OCI-LY1 (cell line): ENCODE results near the gene HINT2.

Source experiments
- H2AFZ ChIP-seq: fragments of 200-600 bp; sonication (generic), shearing (Covaris generic); 2 replicates; pipeline ENCODE4 v1.6.0; 2014; ENCODE audit warnings: antibody characterized with exemption, mild to moderate bottlenecking, low read length
- H3F3A ChIP-seq: fragments of 200-600 bp; sonication (generic), shearing (Covaris generic); 2 replicates; pipeline ENCODE4 v1.6.0; 2014; ENCODE audit warnings: mild to moderate bottlenecking, antibody characterized with exemption, low read length, moderate library complexity; ENCODE audit not compliant: insufficient read depth
- H3K27ac ChIP-seq: fragments of 200-600 bp; sonication (generic); 2 replicates; pipeline ENCODE4 v1.5.1; 2014; ENCODE audit warnings: low read length, mixed run types, mild to moderate bottlenecking, low read depth; ENCODE audit not compliant: poor library complexity, severe bottlenecking
- H3K27me3 ChIP-seq: fragments of 200-600 bp; sonication (generic); 2 replicates; pipeline ENCODE4 v1.6.0; 2014; ENCODE audit warnings: antibody characterized with exemption, mild to moderate bottlenecking, low read length, moderate library complexity; ENCODE audit not compliant: insufficient read depth
- H3K36me3 ChIP-seq: fragments of 200-600 bp; sonication (generic); 2 replicates; pipeline ENCODE4 v1.6.1; 2014; ENCODE audit warnings: mild to moderate bottlenecking, antibody characterized with exemption, low read length, moderate library complexity, mixed read lengths; ENCODE audit not compliant: insufficient read depth
- H3K4me1 ChIP-seq: fragments of 200-600 bp; sonication (generic); 2 replicates; pipeline ENCODE4 v1.5.1; 2014; ENCODE audit warnings: mild to moderate bottlenecking, low read length, moderate library complexity; ENCODE audit not compliant: insufficient read depth, severe bottlenecking
- H3K4me2 ChIP-seq: fragments of 200-600 bp; sonication (generic), shearing (Covaris generic); 2 replicates; pipeline ENCODE4 v1.6.1; 2014; ENCODE audit warnings: low read length
- H3K4me3 ChIP-seq: fragments of 200-600 bp; sonication (generic); 2 replicates; pipeline ENCODE4 v1.5.1; 2014; ENCODE audit warnings: low read length, low read depth, mild to moderate bottlenecking, mixed read lengths; ENCODE audit not compliant: poor library complexity, severe bottlenecking
- H3K79me2 ChIP-seq: fragments of 200-600 bp; shearing (Covaris generic); 2 replicates; pipeline ENCODE4 v1.6.1; 2016; ENCODE audit warnings: mixed run types, low read length, mixed read lengths; ENCODE audit not compliant: insufficient read depth
- H3K9ac ChIP-seq: fragments of 200-600 bp; sonication (generic), shearing (Covaris generic); 2 replicates; pipeline ENCODE4 v1.6.1; 2014; ENCODE audit warnings: mild to moderate bottlenecking, low read length, mixed read lengths
- H3K9me2 ChIP-seq: fragments of 200-600 bp; sonication (generic), shearing (Covaris generic); 2 replicates; pipeline ENCODE4 v1.6.1; 2014; ENCODE audit warnings: low read depth, mild to moderate bottlenecking, low read length, mixed read lengths
- H3K9me3 ChIP-seq: fragments of 200-600 bp; shearing (Covaris generic); 2 replicates; pipeline ENCODE4 v1.6.1; 2014; ENCODE audit warnings: low read length, mixed read lengths
- H4K20me1 ChIP-seq: fragments of 200-600 bp; sonication (generic), shearing (Covaris generic); 2 replicates; pipeline ENCODE4 v1.6.0; 2016; ENCODE audit warnings: mild to moderate bottlenecking, low read length; ENCODE audit not compliant: insufficient read depth
- EZH2 ChIP-seq: fragments of 200-600 bp; sonication (generic), shearing (Covaris generic); IDR thresholded peaks from 2 replicates; pipeline ENCODE4 v1.8.0; 2017; ENCODE audit warnings: borderline replicate concordance, mixed run types, mild to moderate bottlenecking, antibody characterized with exemption, low read length, moderate library complexity, mixed read lengths
- TF ChIP-seq, protein P1 (sequence below): fragments of 200-600 bp; sonication (generic), shearing (Covaris generic); IDR thresholded peaks from 2 replicates; pipeline ENCODE4 v1.5.1; 2017; ENCODE audit warnings: mild to moderate bottlenecking, antibody characterized with exemption, low read length, moderate library complexity, mixed read lengths

Gene HINT2

DNA sequence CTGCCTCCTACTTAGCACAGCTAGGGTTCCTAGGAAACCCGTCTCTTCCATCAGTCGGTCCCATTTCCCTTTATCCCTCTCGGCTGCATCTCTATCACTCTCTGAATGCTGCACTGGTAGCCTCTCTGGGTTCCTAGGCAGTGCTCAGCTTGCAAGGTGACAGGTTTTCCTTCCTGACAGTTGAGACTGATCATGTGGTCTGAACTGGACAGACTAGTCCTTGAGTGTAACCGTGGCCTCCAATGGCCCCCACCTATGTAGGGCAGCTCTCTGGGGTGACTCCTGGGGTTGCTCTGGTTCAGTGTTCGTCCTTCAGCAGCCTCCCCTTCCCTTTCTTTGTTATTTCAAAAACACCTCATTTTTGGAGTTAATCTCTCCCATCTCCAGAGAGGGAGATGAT lies 18.0 kb upstream of the HINT2 start:
- Histone ChIP-seq H3K4me1 (peaks cover 32% of the 10 kb centered on the region), H3K36me3 (no peaks in the 10 kb centered on the region), H3K4me3 (no peak overlapping the region), H3K27ac (no peak overlapping the region), H3K27me3 (no peaks in the 10 kb centered on the region), H2AFZ (no peak overlapping the region), H3K9me2 (no peaks in the 10 kb centered on the region), H3K79me2 (no peaks in the 10 kb centered on the region), H3K4me2 (no peak overlapping the region), H3F3A (no peaks in the 10 kb centered on the region), H4K20me1 (no peaks in the 10 kb centered on the region), H3K9me3 (no peaks in the 10 kb centered on the region), H3K9ac (no peak overlapping the region)
- TF ChIP-seq EZH2, result no peak
- TF ChIP-seq, protein P1, sequence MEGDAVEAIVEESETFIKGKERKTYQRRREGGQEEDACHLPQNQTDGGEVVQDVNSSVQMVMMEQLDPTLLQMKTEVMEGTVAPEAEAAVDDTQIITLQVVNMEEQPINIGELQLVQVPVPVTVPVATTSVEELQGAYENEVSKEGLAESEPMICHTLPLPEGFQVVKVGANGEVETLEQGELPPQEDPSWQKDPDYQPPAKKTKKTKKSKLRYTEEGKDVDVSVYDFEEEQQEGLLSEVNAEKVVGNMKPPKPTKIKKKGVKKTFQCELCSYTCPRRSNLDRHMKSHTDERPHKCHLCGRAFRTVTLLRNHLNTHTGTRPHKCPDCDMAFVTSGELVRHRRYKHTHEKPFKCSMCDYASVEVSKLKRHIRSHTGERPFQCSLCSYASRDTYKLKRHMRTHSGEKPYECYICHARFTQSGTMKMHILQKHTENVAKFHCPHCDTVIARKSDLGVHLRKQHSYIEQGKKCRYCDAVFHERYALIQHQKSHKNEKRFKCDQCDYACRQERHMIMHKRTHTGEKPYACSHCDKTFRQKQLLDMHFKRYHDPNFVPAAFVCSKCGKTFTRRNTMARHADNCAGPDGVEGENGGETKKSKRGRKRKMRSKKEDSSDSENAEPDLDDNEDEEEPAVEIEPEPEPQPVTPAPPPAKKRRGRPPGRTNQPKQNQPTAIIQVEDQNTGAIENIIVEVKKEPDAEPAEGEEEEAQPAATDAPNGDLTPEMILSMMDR, result no peak

DNA sequence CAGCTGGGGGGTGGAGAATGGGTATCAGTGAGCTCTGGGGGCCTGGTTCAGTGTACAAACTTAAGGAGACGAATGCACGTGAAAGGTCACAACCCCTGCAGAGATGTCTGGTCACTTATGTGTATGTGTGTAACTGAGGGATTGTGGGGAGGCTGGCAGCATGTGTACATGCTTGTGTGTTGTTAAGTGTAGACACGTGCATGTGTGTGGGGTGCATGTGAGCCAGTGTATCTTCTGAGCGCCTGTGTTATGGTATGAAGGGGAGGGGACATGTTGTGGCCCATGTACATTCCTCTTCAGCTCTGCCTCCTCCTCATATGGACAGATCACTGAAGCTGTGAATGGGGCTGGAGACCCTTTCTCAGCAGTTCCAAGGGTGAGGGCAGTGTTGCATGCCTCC lies 16.2 kb upstream of the HINT2 start:
- no peaks in the 10 kb centered on the region for H3K36me3 ChIP-seq
- H3K9me2 ChIP-seq, result no peaks in the 10 kb centered on the region
- no peak overlapping the region for H3K27ac ChIP-seq
- H3K4me1 ChIP-seq, result peaks cover 32% of the 10 kb centered on the region
- H3K9ac ChIP-seq, result no peak overlapping the region
- no peaks in the 10 kb centered on the region for H3K27me3 ChIP-seq
- H3F3A ChIP-seq, result no peaks in the 10 kb centered on the region
- TF ChIP-seq, protein P1, result no peak
- TF ChIP-seq EZH2, result no peak
- H2AFZ ChIP-seq, result no peak overlapping the region
- no peak overlapping the region for H3K4me2 ChIP-seq
- no peaks in the 10 kb centered on the region for H3K79me2 ChIP-seq
- H4K20me1 ChIP-seq, result no peaks in the 10 kb centered on the region
- H3K9me3 ChIP-seq, result no peaks in the 10 kb centered on the region
- H3K4me3 ChIP-seq, result no peak overlapping the region

GRCh38 chr9:35829764-35830096 lies 14.9 kb upstream of the HINT2 start:
- Histone ChIP-seq H3K27ac (no peak overlapping the region), H3K4me3 (peak overlapping the region; percentile 75), H2AFZ (no peak overlapping the region), H3K79me2 (no peaks in the 10 kb centered on the region), H3K9ac (peak overlapping the region; percentile 59), H3K27me3 (no peaks in the 10 kb centered on the region), H3K9me2 (no peaks in the 10 kb centered on the region), H3K4me2 (peak overlapping the region; percentile 99), H3K9me3 (no peaks in the 10 kb centered on the region), H3F3A (no peaks in the 10 kb centered on the region), H3K36me3 (no peaks in the 10 kb centered on the region), H4K20me1 (no peaks in the 10 kb centered on the region), H3K4me1 (peaks cover 26% of the 10 kb centered on the region)
- TF ChIP-seq EZH2, result no peak
- TF ChIP-seq, protein P1, result no peak
